H1 (cell line): ENCODE measurements around the gene REC8. TPM values are rescaled to one million over a fixed set of nuclear protein-coding genes. Genes with fewer than 3 reads are reported as not detected.

ENCODE experiments used
- CTCF ChIA-PET: fragments of 300-600 bp; sonication (Branson Sonifier 250); formaldehyde crosslinking; loops from one replicate; lab custom pipeline; 2021; ENCODE audit not compliant: partially characterized antibody; lab: Charles Lee
- POLR2A ChIA-PET: fragments of 300-600 bp; sonication (Branson Sonifier 250); formaldehyde crosslinking; loops from one replicate; lab custom pipeline; 2021; ENCODE audit warnings: inconsistent platforms; ENCODE audit not compliant: partially characterized antibody; lab: Charles Lee
- DNase-seq, 2 experiments: peaks; one replicate each; pipeline versions ENCODE4 v3.0.0 to v3.0.0-alpha.2; 2010 to 2022; ENCODE audit warnings: low spot score in 2 of 2, low read depth in 1 of 2, mixed read lengths in 1 of 2
- FAIRE-seq: peaks from 2 replicates; lab custom pipeline; 2011; peaks lifted over from hg19 to GRCh38; lab: Jason Lieb, UNC
- H2AFZ ChIP-seq: 2 replicates; pipeline ENCODE4 v1.8.1; 2012; ENCODE audit warnings: low read length, inconsistent platforms
- H2AK5ac ChIP-seq: 2 replicates; pipeline ENCODE4 v1.6.1; 2013; ENCODE audit warnings: low read depth, low read length
- H2BK120ac ChIP-seq: replicated peaks from 2 replicates; pipeline ENCODE3; 2013; ENCODE audit warnings: low read depth, low read length, inconsistent platforms
- H2BK12ac ChIP-seq: 2 replicates; pipeline ENCODE4 v1.6.1; 2013; ENCODE audit warnings: low read depth, low read length
- H2BK15ac ChIP-seq: 2 replicates; pipeline ENCODE4 v1.6.1; 2013; ENCODE audit warnings: low read length
- H2BK20ac ChIP-seq: 2 replicates; pipeline ENCODE4 v1.6.1; 2013; ENCODE audit warnings: low read length
- H2BK5ac ChIP-seq: 2 replicates; pipeline ENCODE4 v1.6.1; 2013; ENCODE audit warnings: low read depth, low read length
- H3K14ac ChIP-seq: 2 replicates; pipeline ENCODE4 v1.6.1; 2013; ENCODE audit warnings: inconsistent platforms; ENCODE audit not compliant: insufficient read length
- H3K18ac ChIP-seq: 2 replicates; pipeline ENCODE4 v1.6.1; 2013; ENCODE audit warnings: low read length; ENCODE audit errors: extremely low read depth
- H3K23ac ChIP-seq: 2 replicates; pipeline ENCODE4 v1.6.1; 2013; ENCODE audit warnings: inconsistent platforms; ENCODE audit not compliant: insufficient read length
- H3K23me2 ChIP-seq: 2 replicates; pipeline ENCODE4 v1.6.1; 2013; ENCODE audit warnings: low read depth, low read length
- H3K27ac ChIP-seq: 2 replicates; pipeline ENCODE4 v1.6.1; 2011; ENCODE audit warnings: low read depth, low read length, inconsistent platforms
- H3K27me3 ChIP-seq, 4 experiments: replicated peaks in 1 of 4; 1 replicate in 1 of 4; 2 replicates in 3 of 4; pipeline versions ENCODE4 v1.6.1 to v1.8.1; 2011 to 2013; ENCODE audit warnings: low read length in 3 of 4, mild to moderate bottlenecking in 3 of 4, inconsistent platforms in 2 of 4, mixed read lengths in 2 of 4, moderate library complexity in 1 of 4; ENCODE audit not compliant: control insufficient read depth in 3 of 4, insufficient read depth in 3 of 4; ENCODE audit errors: extremely low read depth in 1 of 4
- H3K36me3 ChIP-seq, 4 experiments: 2 replicates each; pipeline versions ENCODE4 v1.6.1 to v1.8.1; 2011 to 2013; ENCODE audit warnings: mild to moderate bottlenecking in 4 of 4, low read length in 3 of 4, moderate library complexity in 2 of 4, control low read depth in 1 of 4, inconsistent platforms in 1 of 4; ENCODE audit not compliant: insufficient read depth in 4 of 4, control insufficient read depth in 2 of 4
- H3K4ac ChIP-seq: replicated peaks from 2 replicates; pipeline ENCODE3; 2013; ENCODE audit warnings: low read length, low read depth, mixed read lengths, inconsistent platforms; ENCODE audit not compliant: insufficient read length
- H3K4me1 ChIP-seq, 4 experiments: replicated peaks in 1 of 4; 1 replicate in 1 of 4; 2 replicates in 3 of 4; pipeline versions ENCODE4 v1.6.1 to v1.8.1; 2011 to 2013; ENCODE audit warnings: low read length in 3 of 4, inconsistent platforms in 2 of 4, mixed read lengths in 1 of 4; ENCODE audit not compliant: insufficient read depth in 4 of 4, control insufficient read depth in 3 of 4
- H3K4me2 ChIP-seq, 2 experiments: 2 replicates each; pipeline versions ENCODE4 v1.6.1 to v1.8.1; 2011 to 2013; ENCODE audit warnings: low read depth in 2 of 2, low read length in 2 of 2, control low read depth in 1 of 2, inconsistent platforms in 1 of 2, mild to moderate bottlenecking in 1 of 2; ENCODE audit not compliant: insufficient read depth in 1 of 2
- H3K4me3 ChIP-seq, 4 experiments: fragments of 200-600, 300-600 bp in 1 of 4; sonication (generic), shearing (Covaris generic), sonication (Bioruptor Twin) in 1 of 4; 2 replicates each; pipeline versions ENCODE4 v1.5.1 to v1.8.1; 2011 to 2016; ENCODE audit warnings: low read length in 4 of 4, low read depth in 3 of 4, control low read depth in 2 of 4, inconsistent platforms in 2 of 4, mild to moderate bottlenecking in 2 of 4, mixed read lengths in 1 of 4, moderate library complexity in 1 of 4; ENCODE audit not compliant: insufficient read depth in 2 of 4; ENCODE audit errors: extremely low read depth in 1 of 4
- H3K56ac ChIP-seq: replicated peaks from 2 replicates; pipeline ENCODE3; 2013; ENCODE audit warnings: low read depth, mild to moderate bottlenecking, mixed read lengths, low read length, inconsistent platforms; ENCODE audit not compliant: insufficient read length
- H3K79me1 ChIP-seq: 2 replicates; pipeline ENCODE4 v1.6.1; 2013; ENCODE audit warnings: low read depth, low read length, control low read depth
- H3K79me2 ChIP-seq, 2 experiments: 2 replicates each; pipeline versions ENCODE4 v1.6.1 to v1.8.1; 2012 to 2013; ENCODE audit warnings: low read length in 2 of 2, mild to moderate bottlenecking in 2 of 2, inconsistent platforms in 1 of 2; ENCODE audit not compliant: insufficient read depth in 2 of 2, control insufficient read depth in 1 of 2
- H3K9ac ChIP-seq, 4 experiments: replicated peaks in 1 of 4; 1 replicate in 1 of 4; 2 replicates in 3 of 4; pipeline versions ENCODE4 v1.6.1 to v1.8.1; 2011 to 2013; ENCODE audit warnings: low read depth in 3 of 4, low read length in 3 of 4, control low read depth in 2 of 4, mild to moderate bottlenecking in 2 of 4, moderate library complexity in 2 of 4, inconsistent platforms in 1 of 4; ENCODE audit errors: extremely low read depth in 1 of 4
- H3K9me3 ChIP-seq, 2 experiments: 2 replicates each; pipeline versions ENCODE4 v1.6.1 to v1.8.1; 2012 to 2013; ENCODE audit warnings: mild to moderate bottlenecking in 2 of 2, moderate library complexity in 2 of 2, control low read depth in 1 of 2, inconsistent platforms in 1 of 2, low read depth in 1 of 2, low read length in 1 of 2, mixed read lengths in 1 of 2; ENCODE audit not compliant: insufficient read depth in 2 of 2
- H4K20me1 ChIP-seq, 2 experiments: replicated peaks in 1 of 2; 2 replicates each; pipeline versions ENCODE3 to v1.8.1; 2011 to 2013; ENCODE audit warnings: inconsistent platforms in 2 of 2, low read length in 2 of 2, mild to moderate bottlenecking in 1 of 2; ENCODE audit not compliant: insufficient read depth in 2 of 2, control insufficient read depth in 1 of 2
- H4K5ac ChIP-seq: 2 replicates; pipeline ENCODE4 v1.6.1; 2013; ENCODE audit warnings: low read length, low read depth, mixed read lengths, inconsistent platforms; ENCODE audit not compliant: insufficient read length
- H4K8ac ChIP-seq: 2 replicates; pipeline ENCODE4 v1.8.0; 2013; ENCODE audit warnings: mild to moderate bottlenecking, moderate library complexity, low read length, inconsistent platforms; ENCODE audit not compliant: insufficient read depth; ENCODE audit errors: extremely low read depth
- H4K91ac ChIP-seq: replicated peaks from 2 replicates; pipeline ENCODE3; 2013; ENCODE audit warnings: low read length, mixed read lengths, inconsistent platforms; ENCODE audit not compliant: insufficient read length
- CTCF ChIP-seq, 3 experiments: IDR thresholded peaks; 1 replicate in 2 of 3; 2 replicates in 1 of 3; pipeline versions ENCODE4 v1.5.1 to v1.6.1; 2011; ENCODE audit warnings: low read length in 3 of 3, mild to moderate bottlenecking in 3 of 3, inconsistent platforms in 2 of 3, low read depth in 1 of 3, moderate library complexity in 1 of 3; ENCODE audit not compliant: insufficient read depth in 1 of 3; ENCODE audit errors: control extremely low read depth in 1 of 3
- JUND ChIP-seq: IDR thresholded peaks from 2 replicates; pipeline ENCODE4 v1.6.1; 2011; ENCODE audit warnings: mild to moderate bottlenecking, improper control_type of control experiment, low read length
- KDM4A ChIP-seq: IDR thresholded peaks from one replicate; pipeline ENCODE4 v1.7.1; 2012; ENCODE audit warnings: low read depth, mild to moderate bottlenecking, moderate library complexity, low read length, inconsistent platforms; ENCODE audit not compliant: severe bottlenecking
- NRF1 ChIP-seq: IDR thresholded peaks from 2 replicates; pipeline ENCODE4 v1.6.1; 2011; ENCODE audit warnings: mild to moderate bottlenecking, low read depth, low read length, improper control_type of control experiment
- PHF8 ChIP-seq: fragments of 200-600 bp; sonication (generic); conservative IDR thresholded peaks from 2 replicates; pipeline ENCODE4 v1.7.1; 2012; ENCODE audit warnings: low read depth, mild to moderate bottlenecking, inconsistent platforms, low read length, moderate library complexity
- POLR2A ChIP-seq, 2 experiments: IDR thresholded peaks; 1 replicate in 1 of 2; 2 replicates in 1 of 2; pipeline ENCODE4 v1.6.1; 2011; ENCODE audit warnings: low read depth in 2 of 2, low read length in 2 of 2, mild to moderate bottlenecking in 2 of 2; ENCODE audit errors: control extremely low read depth in 1 of 2
- POLR2AphosphoS5 ChIP-seq: IDR thresholded peaks from 2 replicates; pipeline ENCODE4 v1.6.1; 2011; ENCODE audit warnings: low read depth, low read length
- POU5F1 ChIP-seq: IDR thresholded peaks from 2 replicates; pipeline ENCODE4 v1.6.1; 2011; ENCODE audit warnings: low read depth, mild to moderate bottlenecking, low read length, moderate library complexity
- WGBS, 2 experiments: shearing (Covaris generic) in 1 of 2; methylation state at CpG; one replicate each; pipeline versions ENCODE4 v1.1.6 to v1.1.7; 2013 to 2015; ENCODE audit warnings: low lambda C conversion rate in 2 of 2, mixed read lengths in 2 of 2, inconsistent platforms in 1 of 2, low coverage in 1 of 2, missing lambda C conversion rate in 1 of 2; ENCODE audit not compliant: insufficient replicate concordance in 2 of 2, insufficient coverage in 1 of 2, insufficient read length in 1 of 2; ENCODE audit errors: extremely low coverage in 1 of 2, missing lambda C conversion rate in 1 of 2; 5-methylcytosine and 5-hydroxymethylcytosine counted together
- polyA plus RNA-seq, 7 experiments: library from polyadenylated mRNA; depleted of rRNA in 3 of 7; stranded (reverse) in 5 of 7; unstranded in 2 of 7; fragments of >200 nt in 5 of 7; fragments of 200-250 nt in 2 of 7; gene quantifications; 1 replicate in 5 of 7; 2 replicates in 1 of 7; 4 replicates in 1 of 7; pipeline versions ENCODE4 v1.2.1 to v1.2.3, GENCODE V29; 2011 to 2013; ENCODE audit warnings: missing spikeins in 2 of 7, mixed read lengths in 2 of 7
- total RNA-seq: library from RNA; stranded (reverse); fragmentation: NEBNext Ultra II Directional; extraction: Animal tissue kit (Norgen Biotek cat#: 25700); gene quantifications from 2 replicates; pipeline ENCODE4 v1.2.1, GENCODE V29; 2021

The REC8 gene
- total and polyA plus RNA-seq, 2 of the 8 experiments (the other 6 are each of a cell fraction or from before 2014, with no cell fraction given), result 9.8 to 28.5 TPM

- DNase-seq (no peak), FAIRE-seq (no peak)
- no peak overlapping the region for H3K23ac ChIP-seq
- H2BK20ac ChIP-seq, result no peak overlapping the region
- peaks cover 3% of the 10 kb centered on the region; the same call in 1 of the 2 replicates for H3K79me1 ChIP-seq
- H4K5ac ChIP-seq, result no peak overlapping the region
- peak overlapping the region; percentile 99; the same call in 1 of the 2 replicates for H4K8ac ChIP-seq
- no peak overlapping the region for H3K56ac ChIP-seq
- H2AFZ ChIP-seq, result no peak overlapping the region; the same call in 1 of the 2 replicates
- no peaks in the 10 kb centered on the region for H3K27me3 ChIP-seq
- peak overlapping the region; percentile 95; the same call in 1 of the 2 replicates for H3K27ac ChIP-seq
- CTCF ChIA-PET, result interaction anchor here (1.1 to 2.1 kb wide), 5 partner anchors 18 to 202 kb away, joined by 3 to 7 read pairs (median 4); partner anchors contain the start of genes CHMP4A and TINF2
- H4K20me1 ChIP-seq, result no peaks in the 10 kb centered on the region
- H3K4ac ChIP-seq, result no peak overlapping the region
- no peak overlapping the region for H3K14ac ChIP-seq
- POLR2A ChIA-PET, result interaction anchor here (0.7 to 4.7 kb wide), 23 partner anchors 9 to 114 kb away, joined by 3 to 119 read pairs (median 5); partner anchors contain the start of genes CHMP4A, EMC9, GMPR2 and IRF9
- peaks cover 0 to 3% of the 10 kb centered on the region in 2 experiments; a peak in 2 of 4 replicates for H3K79me2 ChIP-seq
- H3K9ac ChIP-seq, result peak overlapping the region in 1 of 4 experiments; percentile 78; a peak in 2 of 7 replicates
- H2BK120ac ChIP-seq, result no peak overlapping the region
- H3K36me3 ChIP-seq, result peaks cover 4 to 6% (median 5%) of the 10 kb centered on the region in 4 experiments; a peak in 6 of 8 replicates
- 0 out of 2 replicates have a peak overlapping the region, but pooled peaks have one; percentile 91 for H2BK5ac ChIP-seq
- no peak overlapping the region for H4K91ac ChIP-seq
- no peak overlapping the region for H2BK15ac ChIP-seq
- H3K18ac ChIP-seq, result no peak overlapping the region; the same call in 1 of the 2 replicates
- peak overlapping the region; percentile 65 to 88 (median 84) for H3K4me3 ChIP-seq
- peaks cover 5% of the 10 kb centered on the region; the same call in 1 of the 2 replicates for H3K23me2 ChIP-seq
- no peak; a peak in 1 of 3 replicates for TF ChIP-seq POLR2A (IDR thresholded peaks at IDR 0.05; ENCODE audit: control extremely low read depth in 1 of 2, low read depth in 2 of 2, low read length in 2 of 2)
- TF ChIP-seq CTCF (IDR thresholded peaks at IDR 0.05; ENCODE audit: control extremely low read depth in 1 of 3, insufficient read depth in 1 of 3, low read depth in 1 of 3, low read length in 3 of 3), result no peak
- peak; percentile 6 for TF ChIP-seq KDM4A
- no peak for TF ChIP-seq POU5F1
- TF ChIP-seq NRF1, result no peak
- TF ChIP-seq PHF8, result no peak
- no peak for TF ChIP-seq JUND
- TF ChIP-seq POLR2AphosphoS5, result no peak
- no peak overlapping the region for H2AK5ac ChIP-seq
- no peak overlapping the region for H2BK12ac ChIP-seq
- WGBS, 2 experiments, result 67% methylated on average over 7 of the region's 8 CpGs; no CpG with 5 or more reads in 1 of the 2 experiments
- H3K4me1 ChIP-seq, result peaks cover 0 to 9% (median 3%) of the 10 kb centered on the region in 4 experiments; a peak in 3 of 7 replicates
- H3K9me3 ChIP-seq, result no peaks in the 10 kb centered on the region
- H3K4me2 ChIP-seq, result peak overlapping the region; percentile 79 to 94
Observed at GRCh38 chr14:24194873-24195185, 22.9 kb downstream of the REC8 start.
